Fibroblast of skin of back (primary cell): ENCODE measurements around the gene CIPC.

Source experiments
- DNase-seq: peaks from one replicate; pipeline ENCODE4 v3.0.0-alpha.2; 2013

Gene CIPC

DNA sequence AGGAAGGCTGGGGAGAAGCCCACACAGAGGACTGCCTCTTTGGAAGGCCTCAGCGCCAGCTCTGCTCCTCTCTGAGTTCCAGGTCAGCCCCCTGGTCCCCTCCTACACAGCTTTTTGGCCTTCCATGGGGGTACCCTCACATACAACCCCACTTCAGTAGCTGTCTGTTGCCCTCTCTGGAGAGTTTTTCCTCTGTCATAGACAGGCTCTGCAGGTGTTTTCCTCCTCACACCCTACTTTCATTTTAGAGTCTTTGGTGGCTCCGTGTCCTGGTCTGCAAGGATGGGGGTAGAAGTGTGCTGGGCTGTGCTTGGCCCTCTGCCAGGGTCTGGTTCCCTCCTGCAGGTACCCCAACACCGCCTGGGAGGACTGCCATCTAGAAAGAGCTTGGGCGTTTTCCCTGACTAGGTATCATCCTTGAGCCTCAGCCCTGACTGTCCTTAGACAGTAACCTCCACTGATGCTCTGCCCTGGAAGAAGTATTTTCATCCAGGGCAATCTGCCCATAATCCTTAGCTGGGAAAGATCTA is 28.5 kb downstream of the CIPC start:
- no peak for DNase-seq

DNA sequence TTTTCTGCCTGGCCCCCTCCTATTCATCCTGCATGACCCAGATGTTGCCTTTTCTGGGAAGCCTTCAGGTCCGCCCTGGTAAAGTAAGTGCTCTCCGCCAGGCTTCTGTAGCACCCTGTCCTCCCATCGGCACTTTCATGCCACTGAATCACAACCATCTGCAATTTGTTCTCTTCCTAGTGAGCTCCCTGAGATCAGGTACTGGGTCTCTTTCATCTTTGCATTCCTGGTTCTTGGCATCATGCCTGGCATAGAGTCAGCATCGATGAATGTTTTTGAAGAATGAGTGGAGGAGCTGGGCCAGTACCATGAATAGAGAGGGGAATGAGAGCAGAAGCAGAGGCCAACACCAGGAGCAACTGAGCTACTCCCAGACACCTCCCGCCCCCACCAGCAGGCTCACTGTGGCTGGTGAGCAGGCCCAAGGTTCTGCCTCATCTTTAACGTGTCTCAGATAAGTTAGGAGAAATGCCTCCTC is 30.4 kb downstream of the CIPC start:
- DNase-seq = no peak

DNA sequence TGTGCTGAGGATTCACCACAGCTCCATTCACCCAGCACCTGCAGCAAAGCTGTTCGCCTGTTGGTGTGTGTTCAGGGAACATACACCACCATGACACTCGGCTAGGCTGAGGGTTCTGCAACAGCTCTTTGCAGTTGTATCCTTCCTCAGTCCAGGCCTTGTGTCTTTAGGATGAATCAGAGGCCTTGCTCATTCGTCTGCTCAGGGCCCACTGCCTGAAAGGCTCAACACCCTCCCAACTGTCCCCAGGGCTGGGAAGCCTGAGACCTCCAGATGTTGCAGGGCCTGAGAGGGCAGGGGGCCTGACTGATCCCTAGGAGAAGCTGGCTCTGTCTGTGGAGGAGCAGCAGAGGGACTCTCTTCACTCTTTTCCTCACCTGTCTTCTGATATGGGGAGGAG is 32.3 kb downstream of the CIPC start:
- DNase-seq = no peak

DNA sequence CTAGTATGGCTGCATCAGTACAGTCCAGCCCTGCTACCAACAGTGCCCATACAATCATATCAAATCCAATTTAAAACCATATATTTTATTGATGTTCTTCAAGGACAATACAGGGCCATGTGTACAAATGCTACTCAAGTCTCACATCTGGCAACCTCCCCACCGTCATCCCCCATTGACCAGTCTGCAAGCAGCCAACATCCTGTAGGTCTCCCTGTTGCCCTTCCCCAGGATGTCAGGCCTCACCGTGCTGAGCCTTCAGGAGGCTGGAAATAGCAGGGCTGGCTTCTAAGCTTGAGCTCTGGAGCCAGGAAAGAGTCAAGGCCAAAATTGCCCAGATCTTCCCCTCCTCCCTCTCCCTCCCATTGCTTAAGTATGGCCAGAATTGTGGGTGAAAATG is 33.1 kb downstream of the CIPC start:
- DNase-seq = no peak

DNA sequence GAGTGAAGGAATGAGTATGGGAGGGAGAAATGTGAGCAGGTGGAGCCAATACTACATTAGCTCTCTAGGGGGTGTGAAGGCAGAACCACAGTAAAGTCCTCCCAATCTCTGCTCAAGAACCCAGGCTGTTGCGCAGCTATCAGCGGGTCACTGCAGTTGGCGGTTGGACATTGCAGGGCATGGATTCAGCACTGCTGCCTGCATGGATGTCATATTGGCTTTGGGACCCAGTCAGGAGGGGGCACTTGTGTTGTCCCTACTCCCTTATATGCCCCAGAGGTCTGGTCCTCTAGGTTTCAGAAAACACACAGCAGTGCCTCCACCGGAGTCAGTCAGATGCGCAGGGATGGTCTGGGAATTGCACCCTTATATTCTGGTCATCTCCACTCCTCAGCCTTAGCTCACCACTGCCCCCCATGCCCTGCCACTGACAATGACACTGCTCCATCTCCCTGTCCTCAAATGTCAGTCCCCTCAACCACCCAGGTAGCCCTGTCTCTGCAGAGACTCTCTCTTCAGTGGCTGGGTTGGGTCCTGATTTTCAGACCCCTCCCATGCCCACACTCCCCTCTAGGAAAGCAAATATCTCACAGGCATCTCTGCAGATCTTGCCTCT is 33.9 kb downstream of the CIPC start:
- DNase-seq = no peak

DNA sequence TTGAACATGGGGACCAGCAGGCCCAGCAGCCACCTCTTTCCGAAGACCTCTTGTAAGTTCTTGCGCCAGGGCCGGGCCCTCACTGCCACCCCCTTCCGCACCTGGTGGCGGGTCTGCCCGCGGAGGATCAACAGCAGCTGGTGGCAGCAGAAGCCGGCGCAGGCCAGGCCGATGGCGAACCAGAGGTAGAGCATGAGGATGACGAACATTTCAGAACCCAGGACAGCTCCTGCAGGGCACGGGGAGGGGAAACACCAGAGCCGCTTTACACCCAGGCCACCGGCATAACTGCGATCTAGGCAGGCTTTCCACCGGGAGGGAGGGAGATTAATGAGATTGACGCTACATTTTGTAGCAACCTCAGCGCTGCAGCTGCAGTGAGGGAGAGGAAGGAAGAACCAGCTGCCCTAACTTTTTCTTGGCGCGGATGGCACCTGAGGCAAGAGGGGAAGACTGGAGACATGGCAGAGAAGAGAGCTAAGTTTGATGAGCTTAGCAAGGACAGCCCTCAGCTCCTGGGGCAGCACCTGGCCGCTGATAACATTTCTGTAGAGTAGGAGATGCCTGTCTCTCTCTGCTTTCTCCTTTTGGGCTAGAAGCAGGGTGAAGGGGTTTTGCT is 35.8 kb downstream of the CIPC start:
- peak; percentile 68 for DNase-seq

DNA sequence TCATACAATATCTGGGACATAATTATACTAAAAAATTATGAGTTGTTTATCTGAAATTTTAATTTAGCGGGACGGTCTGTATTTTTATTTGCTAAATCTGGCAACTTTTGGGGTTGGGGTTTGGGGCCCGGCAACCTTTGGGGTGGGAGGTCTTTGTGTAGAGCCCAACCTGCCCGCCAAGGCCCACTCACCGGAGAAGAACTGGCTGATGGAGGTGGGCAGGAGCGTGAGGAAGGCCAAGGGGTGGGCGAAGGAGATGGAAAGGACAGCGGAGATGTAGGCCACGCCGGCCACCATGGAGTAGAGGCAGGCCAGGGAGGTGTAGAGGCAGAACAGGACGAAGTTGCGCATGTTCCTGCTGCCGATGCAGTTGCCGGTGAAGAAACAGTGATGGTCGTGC is 41.0 kb downstream of the CIPC start:
- no peak for DNase-seq

DNA sequence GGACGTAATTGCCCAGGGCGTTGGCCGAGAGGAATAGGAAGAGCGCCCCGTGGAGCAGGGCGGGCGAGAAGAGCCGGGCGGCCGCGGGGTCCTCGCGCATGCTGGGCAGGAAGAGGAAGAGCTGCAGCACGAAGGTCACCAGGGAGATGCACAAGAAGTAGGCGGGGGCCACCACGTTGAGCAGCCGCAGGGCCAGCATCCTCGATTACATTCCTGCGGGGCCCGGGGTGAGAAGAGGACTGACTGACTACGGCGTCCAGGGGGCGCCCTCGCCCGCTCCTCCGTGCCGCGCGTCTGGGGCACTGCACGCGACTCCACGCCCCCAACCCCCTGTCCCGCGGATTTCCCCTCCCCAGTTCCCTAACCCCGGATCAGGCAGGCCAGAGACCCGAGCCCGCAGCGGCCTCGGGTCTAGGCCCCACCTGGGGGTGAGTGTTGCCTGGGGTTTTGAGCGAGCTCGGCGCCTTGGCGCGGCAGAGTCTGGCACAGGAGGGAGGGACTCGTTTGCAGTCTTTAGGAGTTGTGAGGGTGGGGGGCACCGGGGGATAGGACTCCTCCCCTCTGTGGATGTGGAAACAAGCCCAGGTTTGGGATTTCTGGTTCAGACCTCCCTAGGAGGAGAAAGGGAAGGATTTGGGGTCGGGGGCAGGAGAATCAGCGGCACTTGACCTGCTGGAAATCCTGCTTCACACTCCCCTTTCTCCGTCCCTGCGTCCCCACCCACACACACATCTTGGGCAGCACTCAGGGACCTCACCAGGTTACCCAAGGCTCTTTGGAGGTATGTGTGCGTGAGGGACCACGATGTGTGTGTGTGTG is 41.7 kb downstream of the CIPC start:
- peak; percentile 46 for DNase-seq

DNA sequence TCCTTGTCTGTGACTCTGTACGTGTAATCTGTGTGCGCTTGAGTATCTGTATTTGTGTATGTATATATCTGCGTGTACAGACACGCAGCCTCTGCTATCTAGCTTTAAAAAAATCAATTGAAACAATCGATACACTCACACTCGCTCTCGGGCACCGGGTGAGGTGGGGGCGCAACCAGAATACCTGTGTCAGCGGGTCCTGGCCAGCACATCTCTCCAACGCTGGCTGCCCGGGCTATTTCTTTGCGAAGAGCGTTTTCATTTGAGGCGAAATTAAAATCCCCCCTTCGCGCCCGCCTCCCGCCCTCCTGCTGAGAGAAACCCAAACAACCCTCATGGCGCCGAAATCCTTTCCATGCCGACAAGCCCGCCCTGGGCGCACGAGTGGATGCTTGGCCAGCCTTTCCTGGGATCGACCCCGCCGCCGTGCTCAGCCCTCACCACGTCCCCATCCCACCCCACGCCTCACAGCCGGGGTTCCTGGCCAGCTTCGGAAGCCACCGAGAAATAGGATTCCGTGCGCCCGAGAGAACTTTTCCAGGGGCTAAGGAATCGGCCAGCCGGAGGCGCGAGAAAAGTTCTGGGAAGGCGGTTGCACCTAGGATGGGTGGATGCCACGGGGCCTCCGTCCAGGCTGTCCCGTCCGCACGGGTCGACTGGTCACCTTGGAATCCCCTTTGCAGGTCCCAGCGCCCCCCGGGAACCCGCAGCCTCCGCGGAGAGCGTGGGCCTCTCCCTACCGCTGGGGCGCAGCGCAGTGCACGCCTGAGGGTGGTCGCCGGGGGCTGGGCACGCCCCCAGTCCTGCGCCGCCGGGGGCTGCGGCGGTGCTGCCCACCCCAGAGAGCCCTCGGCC is 42.5 kb downstream of the CIPC start:
- peak; percentile 6 for DNase-seq

DNA sequence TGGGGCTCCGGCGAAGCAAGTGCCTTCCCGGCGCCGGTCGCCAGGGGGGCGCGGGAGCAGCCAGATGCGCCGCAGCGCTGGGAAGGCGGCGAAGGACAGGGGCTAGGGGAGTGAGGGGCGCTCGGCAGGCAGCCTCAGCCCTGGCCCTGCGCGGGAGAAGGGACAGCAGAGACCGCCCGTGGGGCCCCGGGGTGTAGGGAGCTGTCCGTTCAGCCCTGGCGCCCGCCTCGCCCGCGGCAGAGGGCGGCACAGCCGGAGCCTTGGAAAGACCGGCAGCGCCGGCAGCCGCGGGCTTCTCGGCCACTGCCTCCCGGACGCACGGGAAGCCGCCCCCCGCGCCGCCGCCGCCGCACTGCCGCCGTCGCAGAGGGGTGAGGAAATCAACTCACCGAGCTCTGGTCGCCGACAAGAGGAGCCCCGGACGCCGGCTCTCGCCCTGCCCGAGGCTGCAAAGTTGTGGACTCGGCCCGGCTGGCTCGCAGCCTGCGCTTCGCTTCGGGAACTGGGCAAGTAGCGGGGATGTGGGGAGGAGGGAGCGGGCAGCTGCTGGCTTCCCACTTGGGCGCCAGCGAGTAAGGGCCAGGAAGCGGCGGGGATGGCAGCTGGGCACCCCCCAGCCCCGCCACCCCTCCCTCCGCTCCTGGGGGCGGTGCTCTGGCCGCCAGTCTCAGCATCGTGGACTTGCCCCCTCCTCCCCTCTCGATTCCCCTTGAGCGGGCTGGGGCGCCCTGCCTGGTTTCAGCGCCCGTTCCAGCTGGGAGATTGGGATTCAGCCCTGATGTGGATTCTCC is 43.4 kb downstream of the CIPC start, which contains the start of gene ZDHHC22:
Gene ZDHHC22, minus strand, starts transcription at position 578 of the 791 bp plus-strand sequence. CDS start 2,053 bp downstream, outside the sequence.
- peak; percentile 37 for DNase-seq

DNA sequence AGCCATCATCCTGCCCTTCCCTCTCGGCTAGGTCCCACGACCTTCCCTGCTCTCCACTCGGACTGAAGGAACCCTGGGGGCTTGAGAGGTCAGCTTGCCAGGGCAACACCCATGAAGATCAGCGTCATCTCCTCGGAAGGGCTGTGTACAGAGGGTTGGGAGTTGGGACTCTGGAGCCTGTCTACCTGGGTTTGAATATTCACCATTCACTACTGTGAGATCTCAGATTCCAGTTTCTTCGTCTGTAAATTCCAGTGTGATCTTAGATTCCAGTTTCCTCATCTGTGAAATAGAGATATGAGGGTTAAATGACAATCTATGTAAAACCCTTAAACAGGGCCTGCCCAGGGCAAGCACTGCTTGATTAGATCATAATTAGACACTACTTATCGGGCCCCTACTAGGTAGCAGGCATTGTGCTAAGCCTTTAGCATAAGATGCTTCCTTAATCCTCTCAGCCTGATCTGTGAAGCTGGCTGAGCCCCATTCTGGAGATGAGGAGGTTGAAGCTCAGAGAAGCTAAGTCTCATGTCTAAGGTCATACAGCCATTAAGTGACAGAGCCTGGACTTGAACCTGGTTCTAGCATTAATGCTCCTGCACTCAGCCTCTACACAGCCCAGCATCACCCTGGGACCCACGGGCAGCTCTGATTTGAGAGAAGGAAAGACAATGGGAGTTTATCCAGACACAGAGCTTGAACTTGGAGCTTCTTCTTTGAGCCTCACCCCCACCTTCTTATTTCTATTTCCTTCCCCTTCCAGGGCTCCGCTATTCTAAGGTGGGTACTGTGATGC is 44.1 kb downstream of the CIPC start:
- DNase-seq = no peak

DNA sequence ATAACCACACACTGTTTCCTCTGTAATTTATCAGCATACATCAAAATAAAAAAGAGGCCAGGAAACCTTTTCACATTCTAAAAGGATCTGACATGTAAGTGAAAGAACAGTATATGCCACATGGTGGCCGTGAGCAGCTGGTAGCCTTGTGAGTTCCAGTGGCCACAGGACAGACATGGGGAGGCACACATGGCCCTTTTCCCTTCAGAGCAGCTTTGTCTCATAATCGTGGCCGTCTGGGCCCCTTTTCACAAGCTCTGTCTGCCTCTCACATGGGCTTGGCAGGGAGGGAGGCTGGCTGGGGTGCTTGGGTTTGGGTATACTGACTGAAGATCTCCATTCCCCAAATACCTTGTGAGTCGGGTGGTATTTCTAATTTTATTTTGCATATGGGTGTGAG is 45.0 kb downstream of the CIPC start:
- DNase-seq = no peak

DNA sequence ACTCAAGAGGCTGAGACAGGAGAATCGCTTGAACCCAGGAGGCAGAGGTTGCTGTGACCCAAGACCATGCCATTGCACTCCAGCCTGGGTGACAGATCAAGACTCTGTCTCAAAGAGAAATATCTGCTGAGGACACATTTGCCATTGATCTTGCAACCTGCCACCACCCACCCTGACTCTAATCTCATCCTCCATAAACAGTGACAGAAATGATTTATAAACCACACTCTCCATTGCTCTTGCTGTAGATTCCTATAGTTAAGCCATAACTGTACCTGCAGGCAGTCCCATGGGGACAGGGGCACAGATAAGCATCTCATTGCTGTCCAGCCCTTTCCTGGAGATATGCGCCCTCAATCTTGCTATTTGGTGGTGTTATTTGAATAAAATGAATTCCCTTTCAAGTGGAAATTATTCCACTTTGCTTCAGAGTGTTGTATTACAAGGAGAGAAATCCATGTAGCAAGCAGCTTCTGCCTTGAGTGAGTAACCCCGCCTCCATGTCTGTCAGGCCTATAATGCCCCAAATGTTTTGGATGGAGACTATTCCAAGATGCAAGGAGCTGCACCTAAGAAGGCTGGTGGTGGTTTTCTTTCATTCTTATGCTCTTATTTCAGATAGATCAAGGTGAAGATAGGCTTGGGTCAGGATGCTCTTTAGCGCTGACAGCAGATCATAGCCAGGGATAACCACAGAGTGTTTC is 46.5 kb downstream of the CIPC start:
- DNase-seq = no peak

DNA sequence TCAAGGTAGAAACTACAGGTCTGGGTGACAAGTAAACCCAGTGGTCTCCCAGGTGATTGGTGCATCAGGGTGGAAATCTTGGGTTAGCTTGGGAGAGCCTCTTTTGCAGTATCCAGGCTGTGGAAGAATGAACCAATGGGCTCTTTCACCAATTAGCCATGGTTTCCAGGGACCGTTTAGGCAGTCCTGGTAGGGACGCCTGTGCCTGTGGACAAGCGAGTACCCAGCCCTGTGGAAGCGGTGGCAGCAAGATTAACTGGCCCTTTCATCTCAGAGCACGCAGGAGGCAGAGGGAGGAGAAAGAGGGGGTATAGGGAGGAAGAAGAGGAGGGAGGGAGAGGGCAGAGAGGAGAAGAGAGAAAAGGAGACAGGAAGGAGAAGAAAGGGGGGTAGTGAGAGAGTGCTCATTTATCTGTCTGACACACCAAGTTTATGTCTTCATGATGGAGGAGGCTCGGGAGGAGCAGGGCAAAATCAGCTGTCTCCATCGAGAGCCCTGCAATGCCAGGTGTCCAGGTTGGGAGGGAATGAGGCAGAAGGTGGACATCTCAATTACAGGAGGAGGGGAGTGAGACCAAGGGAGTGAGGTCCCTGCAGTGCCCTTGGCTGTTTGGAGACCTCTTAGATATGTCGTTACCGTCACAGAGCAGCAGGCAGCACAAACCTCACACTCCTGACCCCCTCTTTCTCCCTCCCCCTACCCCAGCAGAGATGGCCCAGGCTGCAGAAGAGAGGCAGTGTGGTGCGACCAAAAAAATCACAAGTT is 48.1 kb downstream of the CIPC start:
- no peak for DNase-seq

DNA sequence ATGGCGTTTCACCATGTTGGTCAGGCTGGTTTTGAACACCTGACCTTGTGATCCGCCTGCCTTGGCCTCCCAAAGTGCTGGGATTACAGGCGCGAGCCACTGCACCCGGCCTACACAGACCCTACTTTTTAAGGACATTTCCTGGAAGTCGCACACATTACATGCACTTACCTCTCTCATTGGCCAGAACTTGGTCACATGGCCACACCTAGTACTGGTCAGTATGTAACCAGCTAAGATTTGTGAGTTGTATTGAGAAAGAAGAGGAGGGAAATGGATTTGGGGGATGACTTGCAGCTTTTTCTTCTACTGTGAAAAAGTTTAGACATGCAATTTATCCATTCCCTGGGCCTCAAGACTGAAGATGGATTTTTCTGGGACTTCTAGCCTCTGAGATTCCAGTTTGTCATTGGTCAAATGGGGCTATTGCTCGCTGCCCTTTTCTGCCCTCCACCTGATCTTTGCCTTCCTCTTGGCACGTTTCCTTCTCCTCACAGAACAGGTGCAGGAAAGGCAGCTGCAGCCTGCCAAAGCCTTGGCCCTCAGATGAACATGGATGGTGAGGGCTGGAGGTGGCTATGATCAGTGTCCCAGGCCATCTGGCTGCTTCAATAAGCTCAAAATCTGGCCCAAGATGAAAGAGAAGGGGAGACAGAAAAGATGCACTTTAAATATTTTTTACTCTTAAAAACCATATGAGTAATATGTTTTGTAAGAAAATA is 50.6 kb downstream of the CIPC start:
- DNase-seq = no peak

DNA sequence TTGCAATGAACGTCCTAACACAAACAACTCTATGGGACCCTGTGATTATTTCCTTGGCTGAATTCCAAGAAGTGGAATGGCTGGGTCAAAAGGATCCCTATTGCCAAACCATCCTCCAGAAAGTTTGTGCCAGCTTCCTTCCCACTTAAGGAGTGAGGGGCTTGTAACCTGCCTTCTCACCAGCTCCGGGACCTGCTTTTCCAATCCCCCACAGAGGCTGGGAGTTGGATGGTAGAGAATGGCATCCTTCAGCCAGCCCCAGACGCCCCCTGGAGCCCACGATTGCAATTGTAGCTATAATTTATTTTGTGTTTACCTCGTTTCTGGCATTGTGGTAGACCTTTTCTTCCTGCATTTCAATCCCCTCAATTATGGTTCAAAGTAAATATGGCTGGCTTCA is 53.2 kb downstream of the CIPC start:
- DNase-seq = no peak

DNA sequence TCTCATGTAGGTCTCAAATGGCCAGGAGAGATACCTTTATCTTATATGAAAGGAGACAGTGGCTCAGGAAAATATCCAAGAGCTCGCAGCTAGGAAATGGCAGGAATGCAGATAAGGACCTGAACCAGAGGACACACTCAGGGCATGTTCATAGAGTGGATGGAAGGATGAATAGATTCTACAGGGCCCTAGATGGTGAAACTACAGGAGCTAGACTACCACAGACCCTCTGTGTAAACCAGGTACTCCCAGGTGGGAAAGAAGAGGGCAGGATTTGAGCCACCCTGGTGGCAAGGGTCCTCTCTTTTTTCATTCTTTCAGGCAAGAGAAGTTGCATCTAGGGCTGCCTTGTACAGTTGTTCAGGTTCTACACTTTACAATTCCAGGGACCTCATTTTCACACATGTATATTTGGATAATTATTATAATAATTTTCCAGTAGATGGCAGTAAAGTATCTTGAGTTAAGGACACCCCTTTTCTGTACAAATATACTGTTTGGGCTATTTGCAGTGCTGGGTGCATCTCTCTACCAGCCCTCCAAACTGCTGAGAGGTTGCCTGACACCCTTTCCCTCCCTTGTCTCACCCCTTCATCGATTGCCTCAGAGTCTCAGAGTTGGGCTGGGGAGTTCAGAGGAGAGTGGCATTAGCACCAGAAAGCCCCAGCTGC is 54.0 kb downstream of the CIPC start:
- DNase-seq = peak; percentile 25

DNA sequence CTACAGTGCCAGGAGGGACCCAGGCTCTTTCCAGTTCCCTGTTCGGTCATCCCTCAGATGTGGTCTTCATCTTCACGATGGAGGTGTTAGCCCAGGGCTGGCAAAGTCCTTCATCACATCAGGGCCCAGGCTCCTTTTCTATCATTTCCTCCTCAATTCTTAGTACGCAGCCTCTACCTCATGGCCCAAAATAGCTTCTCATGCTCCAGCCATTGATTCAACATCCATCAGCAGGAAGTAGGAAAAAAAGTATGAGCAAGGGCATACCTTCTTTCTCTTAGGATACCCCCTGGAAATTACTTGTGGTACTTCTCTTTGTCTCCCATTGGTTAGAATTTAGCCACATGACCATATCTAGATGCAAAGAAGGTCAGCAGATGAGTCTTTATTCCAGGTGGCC is 55.7 kb downstream of the CIPC start:
- no peak for DNase-seq
